Measurements from ENCODE around the gene DNAAF2.
A peak's percentile ranks its signal among the peaks of the same experiment; 100 is the strongest.
"Not testable (repeated sequence)": the region's sequence is repeated elsewhere in the genome, so short reads cannot be mapped to it uniquely, and the experiment has no call there.

Gene DNAAF2, protein sequence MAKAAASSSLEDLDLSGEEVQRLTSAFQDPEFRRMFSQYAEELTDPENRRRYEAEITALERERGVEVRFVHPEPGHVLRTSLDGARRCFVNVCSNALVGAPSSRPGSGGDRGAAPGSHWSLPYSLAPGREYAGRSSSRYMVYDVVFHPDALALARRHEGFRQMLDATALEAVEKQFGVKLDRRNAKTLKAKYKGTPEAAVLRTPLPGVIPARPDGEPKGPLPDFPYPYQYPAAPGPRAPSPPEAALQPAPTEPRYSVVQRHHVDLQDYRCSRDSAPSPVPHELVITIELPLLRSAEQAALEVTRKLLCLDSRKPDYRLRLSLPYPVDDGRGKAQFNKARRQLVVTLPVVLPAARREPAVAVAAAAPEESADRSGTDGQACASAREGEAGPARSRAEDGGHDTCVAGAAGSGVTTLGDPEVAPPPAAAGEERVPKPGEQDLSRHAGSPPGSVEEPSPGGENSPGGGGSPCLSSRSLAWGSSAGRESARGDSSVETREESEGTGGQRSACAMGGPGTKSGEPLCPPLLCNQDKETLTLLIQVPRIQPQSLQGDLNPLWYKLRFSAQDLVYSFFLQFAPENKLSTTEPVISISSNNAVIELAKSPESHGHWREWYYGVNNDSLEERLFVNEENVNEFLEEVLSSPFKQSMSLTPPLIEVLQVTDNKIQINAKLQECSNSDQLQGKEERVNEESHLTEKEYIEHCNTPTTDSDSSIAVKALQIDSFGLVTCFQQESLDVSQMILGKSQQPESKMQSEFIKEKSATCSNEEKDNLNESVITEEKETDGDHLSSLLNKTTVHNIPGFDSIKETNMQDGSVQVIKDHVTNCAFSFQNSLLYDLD

DNA sequence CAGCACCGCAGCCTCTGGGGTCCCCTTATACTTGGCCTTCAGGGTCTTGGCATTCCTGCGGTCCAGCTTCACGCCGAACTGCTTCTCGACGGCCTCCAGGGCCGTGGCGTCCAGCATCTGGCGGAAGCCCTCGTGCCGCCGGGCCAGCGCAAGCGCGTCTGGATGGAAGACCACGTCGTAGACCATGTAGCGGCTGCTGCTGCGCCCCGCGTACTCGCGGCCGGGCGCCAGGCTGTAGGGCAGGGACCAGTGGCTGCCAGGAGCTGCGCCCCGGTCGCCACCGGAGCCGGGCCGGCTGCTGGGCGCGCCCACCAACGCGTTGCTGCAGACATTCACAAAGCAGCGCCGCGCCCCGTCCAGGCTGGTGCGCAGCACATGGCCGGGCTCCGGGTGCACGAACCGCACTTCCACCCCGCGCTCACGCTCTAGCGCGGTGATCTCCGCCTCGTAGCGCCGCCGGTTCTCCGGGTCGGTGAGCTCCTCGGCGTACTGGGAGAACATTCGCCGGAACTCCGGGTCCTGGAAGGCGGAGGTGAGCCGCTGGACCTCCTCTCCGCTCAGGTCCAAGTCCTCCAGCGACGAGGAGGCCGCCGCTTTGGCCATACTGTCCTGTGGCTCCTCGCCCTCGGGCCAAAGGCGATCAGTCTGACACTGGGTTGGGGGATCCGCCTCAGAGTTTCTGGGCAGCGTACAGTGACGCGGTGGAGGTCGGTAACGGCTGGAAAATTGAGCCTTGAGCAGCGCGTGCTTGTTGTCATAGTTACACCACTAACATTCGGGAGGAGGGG lies at the start of gene DNAAF2:
TSS of gene DNAAF2 (minus strand) at position 698 of the 788 bp plus-strand sequence. CDS start at position 603, 95 bp downstream.
- TF ChIP-seq, protein P1, sequence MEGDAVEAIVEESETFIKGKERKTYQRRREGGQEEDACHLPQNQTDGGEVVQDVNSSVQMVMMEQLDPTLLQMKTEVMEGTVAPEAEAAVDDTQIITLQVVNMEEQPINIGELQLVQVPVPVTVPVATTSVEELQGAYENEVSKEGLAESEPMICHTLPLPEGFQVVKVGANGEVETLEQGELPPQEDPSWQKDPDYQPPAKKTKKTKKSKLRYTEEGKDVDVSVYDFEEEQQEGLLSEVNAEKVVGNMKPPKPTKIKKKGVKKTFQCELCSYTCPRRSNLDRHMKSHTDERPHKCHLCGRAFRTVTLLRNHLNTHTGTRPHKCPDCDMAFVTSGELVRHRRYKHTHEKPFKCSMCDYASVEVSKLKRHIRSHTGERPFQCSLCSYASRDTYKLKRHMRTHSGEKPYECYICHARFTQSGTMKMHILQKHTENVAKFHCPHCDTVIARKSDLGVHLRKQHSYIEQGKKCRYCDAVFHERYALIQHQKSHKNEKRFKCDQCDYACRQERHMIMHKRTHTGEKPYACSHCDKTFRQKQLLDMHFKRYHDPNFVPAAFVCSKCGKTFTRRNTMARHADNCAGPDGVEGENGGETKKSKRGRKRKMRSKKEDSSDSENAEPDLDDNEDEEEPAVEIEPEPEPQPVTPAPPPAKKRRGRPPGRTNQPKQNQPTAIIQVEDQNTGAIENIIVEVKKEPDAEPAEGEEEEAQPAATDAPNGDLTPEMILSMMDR (IDR thresholded peaks at IDR 0.05; ENCODE audit: low read depth, low read length): no peak
- peak; percentile 30 for DNase-seq (ENCODE audit: extremely low read depth, low read depth)

GRCh38 chr14:49679271-49679670 lies 44.2 kb upstream of the DNAAF2 start:
- DNase-seq (ENCODE audit: extremely low read depth, low read depth): no peak
- TF ChIP-seq, protein P1 (IDR thresholded peaks at IDR 0.05; ENCODE audit: low read depth, low read length): no peak

GRCh38 chr14:49677643-49678042 lies 42.6 kb upstream of the DNAAF2 start:
- TF ChIP-seq, protein P1 (IDR thresholded peaks at IDR 0.05; ENCODE audit: low read depth, low read length): no peak
- no peak for DNase-seq (ENCODE audit: extremely low read depth, low read depth)

- no peak for DNase-seq (ENCODE audit: extremely low read depth, low read depth)
- TF ChIP-seq, protein P1 (IDR thresholded peaks at IDR 0.05; ENCODE audit: low read depth, low read length): no peak
These were observed 38.5 kb upstream of the DNAAF2 start for GRCh38 chr14:49673586-49673985.

DNA sequence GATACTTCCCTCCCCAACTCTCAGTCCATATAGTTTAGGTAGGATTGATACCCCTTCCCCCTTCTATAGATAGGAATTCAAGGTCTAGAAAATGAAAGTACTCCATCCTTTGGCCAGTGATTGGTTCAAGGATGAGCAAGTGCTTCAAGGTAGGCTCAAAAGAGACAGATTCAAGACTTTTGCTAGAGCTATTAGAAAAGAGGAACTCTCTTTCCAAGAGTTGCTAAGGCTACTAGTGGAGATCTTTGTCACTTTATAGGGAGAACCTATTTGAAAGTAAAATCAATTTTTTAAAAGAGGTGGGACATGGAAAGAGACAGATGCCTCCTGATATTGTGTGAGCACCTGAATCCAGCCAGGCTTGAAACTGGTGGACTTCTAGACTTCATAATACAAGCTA lies 35.4 kb upstream of the DNAAF2 start:
- DNase-seq (ENCODE audit: extremely low read depth, low read depth): no peak
- TF ChIP-seq, protein P1 (IDR thresholded peaks at IDR 0.05; ENCODE audit: low read depth, low read length): no peak

DNA sequence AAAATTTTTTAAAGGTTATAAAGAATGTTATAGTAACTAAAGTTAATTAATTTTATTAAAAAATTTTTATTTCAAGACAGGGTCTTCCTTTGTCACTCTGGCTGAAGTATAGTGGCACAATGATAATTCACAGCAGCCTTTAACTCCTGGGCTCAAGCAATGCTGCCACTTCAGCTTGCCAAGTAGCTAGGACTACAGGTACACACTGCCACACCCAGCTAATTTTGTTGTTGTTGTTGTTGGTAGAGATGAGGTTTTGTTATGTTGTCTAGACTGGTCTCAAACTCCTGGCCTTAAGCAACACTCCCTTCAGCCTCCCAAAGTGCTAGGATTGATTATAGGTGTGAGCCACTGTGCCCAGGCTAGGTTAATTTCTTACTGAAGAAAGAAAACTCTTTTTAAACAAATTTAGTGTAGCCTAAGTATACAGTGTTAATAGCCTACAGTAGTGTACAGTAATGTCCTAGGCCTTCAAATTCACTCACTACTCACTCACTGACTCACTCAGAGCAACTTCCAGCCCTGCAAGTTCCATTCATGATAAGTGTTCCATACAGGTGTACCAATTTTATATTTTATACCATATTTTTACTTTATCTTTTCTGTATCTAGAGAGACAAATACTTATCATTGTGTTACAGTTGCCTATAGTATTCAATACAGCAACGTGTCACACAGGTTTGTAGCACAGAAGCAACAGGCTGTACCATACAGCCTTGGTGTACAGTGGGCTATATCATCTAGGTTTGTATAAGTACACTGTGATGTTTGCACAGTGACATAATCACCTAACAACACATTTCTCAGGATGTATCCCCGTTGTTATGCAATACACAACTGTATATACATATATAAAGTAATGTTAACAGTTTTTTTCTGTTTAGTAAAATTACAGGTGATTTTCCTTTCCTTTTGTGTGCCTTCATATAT lies 24.7 kb upstream of the DNAAF2 start:
- TF ChIP-seq, protein P1 (IDR thresholded peaks at IDR 0.05; ENCODE audit: low read depth, low read length): no peak
- no peak for DNase-seq (ENCODE audit: extremely low read depth, low read depth)

- not testable (repeated sequence) for DNase-seq (ENCODE audit: extremely low read depth, low read depth)
These were observed 22.5 kb upstream of the DNAAF2 start for GRCh38 chr14:49657500-49657899.
